H9 (cell line): ENCODE data around the gene SLC2A11. TPM values are rescaled to one million over a fixed set of nuclear protein-coding genes. Genes with fewer than 3 reads are reported as not detected.

Experiments
- DNase-seq: peaks from one replicate; pipeline ENCODE4 v3.0.0-alpha.2; 2017
- H2AFZ ChIP-seq: one replicate; pipeline ENCODE4 v1.6.1; 2013; ENCODE audit warnings: mild to moderate bottlenecking, low read length, control low read depth, moderate library complexity
- H2AK5ac ChIP-seq: 2 replicates; pipeline ENCODE4 v1.6.1; 2013; ENCODE audit warnings: low read length, control low read depth, mixed read lengths; ENCODE audit not compliant: insufficient read length
- H2BK120ac ChIP-seq: one replicate; pipeline ENCODE4 v1.6.1; 2013; ENCODE audit warnings: low read depth, mild to moderate bottlenecking, low read length, control low read depth, inconsistent platforms; ENCODE audit not compliant: poor library complexity, severe bottlenecking
- H2BK12ac ChIP-seq: 2 replicates; pipeline ENCODE4 v1.6.1; 2013; ENCODE audit warnings: low read length, control low read depth, mixed read lengths, low read depth; ENCODE audit not compliant: insufficient read length
- H2BK15ac ChIP-seq: 2 replicates; pipeline ENCODE4 v1.6.1; 2013; ENCODE audit warnings: low read depth, low read length, control low read depth
- H2BK20ac ChIP-seq: one replicate; pipeline ENCODE4 v1.6.1; 2013; ENCODE audit warnings: low read depth, mild to moderate bottlenecking, low read length, control low read depth, inconsistent platforms; ENCODE audit not compliant: poor library complexity, severe bottlenecking
- H2BK5ac ChIP-seq: 2 replicates; pipeline ENCODE4 v1.6.1; 2013; ENCODE audit warnings: low read length, control low read depth, mixed read lengths; ENCODE audit not compliant: insufficient read length
- H3K14ac ChIP-seq: 2 replicates; pipeline ENCODE4 v1.6.1; 2013; ENCODE audit warnings: low read length, control low read depth; ENCODE audit not compliant: insufficient read depth
- H3K18ac ChIP-seq: 2 replicates; pipeline ENCODE4 v1.6.1; 2013; ENCODE audit warnings: low read depth, mild to moderate bottlenecking, mixed read lengths, low read length, control low read depth; ENCODE audit not compliant: insufficient read length
- H3K23ac ChIP-seq: 2 replicates; pipeline ENCODE4 v1.6.1; 2013; ENCODE audit warnings: low read length, control low read depth, mixed read lengths, low read depth; ENCODE audit not compliant: insufficient read length
- H3K23me2 ChIP-seq: 2 replicates; pipeline ENCODE4 v1.6.1; 2013; ENCODE audit warnings: low read depth, mild to moderate bottlenecking, mixed read lengths, low read length, control low read depth; ENCODE audit not compliant: insufficient read length, poor library complexity, severe bottlenecking
- H3K27ac ChIP-seq: 2 replicates; pipeline ENCODE4 v1.5.1; 2013; ENCODE audit warnings: low read length, control low read depth, mixed read lengths, low read depth; ENCODE audit not compliant: insufficient read length
- H3K27me3 ChIP-seq: 2 replicates; pipeline ENCODE4 v1.6.1; 2013; ENCODE audit warnings: low read length, control low read depth, inconsistent platforms; ENCODE audit not compliant: insufficient read depth
- H3K4ac ChIP-seq: 2 replicates; pipeline ENCODE4 v1.6.1; 2013; ENCODE audit warnings: low read depth, mild to moderate bottlenecking, control low read depth, inconsistent platforms, low read length, moderate library complexity
- H3K4me1 ChIP-seq: 2 replicates; pipeline ENCODE4 v1.6.1; 2013; ENCODE audit warnings: low read length, control low read depth, inconsistent platforms; ENCODE audit not compliant: insufficient read depth
- H3K4me2 ChIP-seq: 2 replicates; pipeline ENCODE4 v1.6.1; 2013; ENCODE audit warnings: low read length, control low read depth, mixed read lengths; ENCODE audit not compliant: insufficient read length, insufficient read depth
- H3K56ac ChIP-seq: 2 replicates; pipeline ENCODE4 v1.6.1; 2013; ENCODE audit warnings: low read depth, mild to moderate bottlenecking, mixed read lengths, low read length, control low read depth; ENCODE audit not compliant: insufficient read length
- H3K79me1 ChIP-seq: 2 replicates; pipeline ENCODE4 v1.6.1; 2013; ENCODE audit warnings: low read depth, mild to moderate bottlenecking, moderate library complexity, low read length, control low read depth, inconsistent platforms; ENCODE audit not compliant: insufficient read depth, poor library complexity, severe bottlenecking
- H3K79me2 ChIP-seq: 2 replicates; pipeline ENCODE4 v1.6.1; 2013; ENCODE audit warnings: low read length, control low read depth, inconsistent platforms; ENCODE audit not compliant: insufficient read depth
- H3K9ac ChIP-seq: 2 replicates; pipeline ENCODE4 v1.6.1; 2013; ENCODE audit warnings: low read length, control low read depth, mixed read lengths; ENCODE audit not compliant: insufficient read length; ENCODE audit errors: extremely low read depth
- H3K9me3 ChIP-seq: one replicate; pipeline ENCODE4 v1.6.1; 2013; ENCODE audit warnings: low read depth, low read length, inconsistent platforms; ENCODE audit not compliant: control insufficient read depth
- H3T11ph ChIP-seq: one replicate; pipeline ENCODE4 v1.6.1; 2013; ENCODE audit warnings: mild to moderate bottlenecking, low read length, control low read depth, inconsistent platforms
- H4K20me1 ChIP-seq: one replicate; pipeline ENCODE4 v1.6.1; 2013; ENCODE audit not compliant: control insufficient read depth, insufficient read length, insufficient read depth
- H4K5ac ChIP-seq: 2 replicates; pipeline ENCODE4 v1.6.1; 2013; ENCODE audit warnings: low read depth, mild to moderate bottlenecking, mixed read lengths, low read length, control low read depth; ENCODE audit not compliant: insufficient read length
- H4K8ac ChIP-seq: replicated peaks from 2 replicates; pipeline ENCODE4 v1.6.1; 2013; ENCODE audit warnings: low read length, control low read depth, mixed read lengths, low read depth; ENCODE audit not compliant: insufficient read length
- H4K91ac ChIP-seq: 2 replicates; pipeline ENCODE4 v1.6.1; 2013; ENCODE audit warnings: low read depth, mild to moderate bottlenecking, moderate library complexity, mixed read lengths, low read length, control low read depth; ENCODE audit not compliant: insufficient read length
- H3K27ac Mint-ChIP-seq, 3 experiments: 2 replicates in 2 of 3; 3 replicates in 1 of 3; pipeline ENCODE4 v1.8.0; 2020 to 2021; ENCODE audit warnings: mixed read lengths in 3 of 3, mild to moderate bottlenecking in 1 of 3, moderate library complexity in 1 of 3
- H3K27me3 Mint-ChIP-seq: 2 replicates; pipeline ENCODE4 v1.8.0; 2021; ENCODE audit warnings: low read depth, mild to moderate bottlenecking, moderate library complexity, mixed read lengths
- H3K36me3 Mint-ChIP-seq, 3 experiments: 2 replicates in 2 of 3; 3 replicates in 1 of 3; pipeline ENCODE4 v1.8.0; 2020 to 2021; ENCODE audit warnings: low read depth in 3 of 3, mixed read lengths in 3 of 3; ENCODE audit not compliant: insufficient read depth in 1 of 3
- H3K4me1 Mint-ChIP-seq, 2 experiments: 2 replicates each; pipeline ENCODE4 v1.8.0; 2020; ENCODE audit warnings: mixed read lengths in 2 of 2
- H3K4me3 Mint-ChIP-seq, 2 experiments: 2 replicates in 1 of 2; 3 replicates in 1 of 2; pipeline ENCODE4 v1.8.0; 2020 to 2021; ENCODE audit warnings: mild to moderate bottlenecking in 2 of 2, mixed read lengths in 2 of 2, moderate library complexity in 1 of 2
- H3K9me3 Mint-ChIP-seq, 2 experiments: 2 replicates in 1 of 2; 3 replicates in 1 of 2; pipeline ENCODE4 v1.8.0; 2020; ENCODE audit warnings: mild to moderate bottlenecking in 2 of 2, mixed read lengths in 2 of 2, moderate library complexity in 1 of 2
- WGBS: extraction: QIAGEN DNeasy Blood & Tissue Kit; methylation state at CpG from one replicate; pipeline ENCODE4 v1.1.7; 2013; ENCODE audit warnings: missing lambda C conversion rate, low lambda C conversion rate, mixed read lengths; ENCODE audit not compliant: insufficient read length; ENCODE audit errors: extremely low coverage; 5-methylcytosine and 5-hydroxymethylcytosine counted together
- total RNA-seq: library from RNA; stranded (reverse); gene quantifications from 2 replicates; pipeline ENCODE4 v1.2.1, GENCODE V29; 2021
- TF ChIP-seq, protein P1 (sequence below): fragments of 200-600 bp; sonication (generic); conservative IDR thresholded peaks from 3 replicates; pipeline ENCODE4 v1.8.0; 2021; ENCODE audit warnings: antibody characterized with exemption, mild to moderate bottlenecking

SLC2A11 gene
- total RNA-seq, 1 experiment from 2014 or later: 15.0 TPM

DNA sequence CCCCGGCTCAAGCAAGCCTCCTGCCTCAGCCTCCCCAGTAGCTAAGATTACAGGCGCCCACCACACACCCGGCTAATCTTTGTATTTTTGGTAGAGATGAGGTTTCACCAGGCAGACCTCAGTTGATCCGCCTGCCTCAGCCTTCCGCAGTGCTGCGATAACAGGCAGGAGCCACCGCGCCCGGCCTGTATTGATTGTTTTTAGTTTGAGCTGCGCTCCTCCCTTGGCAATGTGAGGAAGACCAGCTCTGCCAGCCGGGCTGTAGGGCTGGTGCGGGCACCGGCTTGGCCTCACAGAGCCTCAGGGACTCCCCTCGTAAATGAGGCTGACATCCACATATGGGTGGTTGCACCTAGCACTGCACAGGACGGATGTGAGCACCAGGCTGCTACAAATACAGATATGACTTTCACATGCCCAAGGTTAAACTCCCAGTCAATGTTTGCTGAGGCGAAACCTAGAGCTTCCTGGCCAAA, 7.5 kb upstream of the SLC2A11 start:
- no peak overlapping the region for H2AFZ ChIP-seq
- H4K91ac ChIP-seq: no peak overlapping the region
- no peak overlapping the region for H2BK15ac ChIP-seq
- Mint-ChIP-seq H3K27ac (no peak overlapping the region), H3K9me3 (no peaks in the 10 kb centered on the region; a peak in 1 of 5 replicates), H3K4me1 (peaks cover 24 to 40% of the 10 kb centered on the region in 2 experiments), H3K27me3 (peaks cover 18% of the 10 kb centered on the region), H3K4me3 (no peak overlapping the region), H3K36me3 (no peaks in the 10 kb centered on the region)
- H3K4me2 ChIP-seq: no peak overlapping the region
- H3K27ac ChIP-seq: no peak overlapping the region
- TF ChIP-seq, protein P1, sequence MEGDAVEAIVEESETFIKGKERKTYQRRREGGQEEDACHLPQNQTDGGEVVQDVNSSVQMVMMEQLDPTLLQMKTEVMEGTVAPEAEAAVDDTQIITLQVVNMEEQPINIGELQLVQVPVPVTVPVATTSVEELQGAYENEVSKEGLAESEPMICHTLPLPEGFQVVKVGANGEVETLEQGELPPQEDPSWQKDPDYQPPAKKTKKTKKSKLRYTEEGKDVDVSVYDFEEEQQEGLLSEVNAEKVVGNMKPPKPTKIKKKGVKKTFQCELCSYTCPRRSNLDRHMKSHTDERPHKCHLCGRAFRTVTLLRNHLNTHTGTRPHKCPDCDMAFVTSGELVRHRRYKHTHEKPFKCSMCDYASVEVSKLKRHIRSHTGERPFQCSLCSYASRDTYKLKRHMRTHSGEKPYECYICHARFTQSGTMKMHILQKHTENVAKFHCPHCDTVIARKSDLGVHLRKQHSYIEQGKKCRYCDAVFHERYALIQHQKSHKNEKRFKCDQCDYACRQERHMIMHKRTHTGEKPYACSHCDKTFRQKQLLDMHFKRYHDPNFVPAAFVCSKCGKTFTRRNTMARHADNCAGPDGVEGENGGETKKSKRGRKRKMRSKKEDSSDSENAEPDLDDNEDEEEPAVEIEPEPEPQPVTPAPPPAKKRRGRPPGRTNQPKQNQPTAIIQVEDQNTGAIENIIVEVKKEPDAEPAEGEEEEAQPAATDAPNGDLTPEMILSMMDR: no peak
- no peak overlapping the region for H3K23ac ChIP-seq
- WGBS: no CpG with 5 or more reads among the region's 16 CpGs
- no peak overlapping the region for H3K56ac ChIP-seq
- H4K8ac ChIP-seq: no peak overlapping the region
- no peaks in the 10 kb centered on the region for H3K27me3 ChIP-seq
- no peak overlapping the region for H4K5ac ChIP-seq
- DNase-seq: no peak
- no peak overlapping the region for H3K9ac ChIP-seq
- H3K79me2 ChIP-seq: no peaks in the 10 kb centered on the region
- H3K18ac ChIP-seq: no peak overlapping the region
- no peaks in the 10 kb centered on the region for H4K20me1 ChIP-seq
- no peak overlapping the region for H2BK120ac ChIP-seq
- H3K79me1 ChIP-seq: no peaks in the 10 kb centered on the region
- H3K9me3 ChIP-seq: no peaks in the 10 kb centered on the region
- peaks cover 3% of the 10 kb centered on the region for H3K23me2 ChIP-seq
- H2BK5ac ChIP-seq: no peak overlapping the region
- H2BK12ac ChIP-seq: no peak overlapping the region
- H3K4me1 ChIP-seq: no peaks in the 10 kb centered on the region; the same call in 1 of the 2 replicates
- H3T11ph ChIP-seq: no peak overlapping the region
- no peak overlapping the region for H2BK20ac ChIP-seq
- H3K4ac ChIP-seq: no peak overlapping the region
- H2AK5ac ChIP-seq: no peak overlapping the region
- no peak overlapping the region; the same call in 1 of the 2 replicates for H3K14ac ChIP-seq
